Activated CD8-positive, alpha-beta memory T cell treated with anti-CD3 and anti-CD28 coated beads for 36 hours (primary cell): Measurements from ENCODE around the gene MTA1. TPM values are rescaled to one million over a fixed set of nuclear protein-coding genes. Genes with fewer than 3 reads are reported as not detected.

ENCODE experiments used
- CTCF ChIA-PET: fragments of 350-600 bp; sonication (Branson Sonifier 250); formaldehyde crosslinking; loops from one replicate; lab custom pipeline; 2021; ENCODE audit warnings: antibody characterized with exemption; lab: Charles Lee
- POLR2A ChIA-PET: fragments of 350-600 bp; sonication (Branson Sonifier 250); formaldehyde crosslinking; loops from one replicate; lab custom pipeline; 2021; ENCODE audit warnings: antibody characterized with exemption; lab: Charles Lee
- total RNA-seq, 2 experiments: library from RNA; stranded (reverse); gene quantifications; one replicate each; pipeline ENCODE4 v1.2.3, GENCODE V29; 2021

Gene MTA1
- total RNA-seq, 2 experiments from 2014 or later: 147 to 156 TPM

DNA sequence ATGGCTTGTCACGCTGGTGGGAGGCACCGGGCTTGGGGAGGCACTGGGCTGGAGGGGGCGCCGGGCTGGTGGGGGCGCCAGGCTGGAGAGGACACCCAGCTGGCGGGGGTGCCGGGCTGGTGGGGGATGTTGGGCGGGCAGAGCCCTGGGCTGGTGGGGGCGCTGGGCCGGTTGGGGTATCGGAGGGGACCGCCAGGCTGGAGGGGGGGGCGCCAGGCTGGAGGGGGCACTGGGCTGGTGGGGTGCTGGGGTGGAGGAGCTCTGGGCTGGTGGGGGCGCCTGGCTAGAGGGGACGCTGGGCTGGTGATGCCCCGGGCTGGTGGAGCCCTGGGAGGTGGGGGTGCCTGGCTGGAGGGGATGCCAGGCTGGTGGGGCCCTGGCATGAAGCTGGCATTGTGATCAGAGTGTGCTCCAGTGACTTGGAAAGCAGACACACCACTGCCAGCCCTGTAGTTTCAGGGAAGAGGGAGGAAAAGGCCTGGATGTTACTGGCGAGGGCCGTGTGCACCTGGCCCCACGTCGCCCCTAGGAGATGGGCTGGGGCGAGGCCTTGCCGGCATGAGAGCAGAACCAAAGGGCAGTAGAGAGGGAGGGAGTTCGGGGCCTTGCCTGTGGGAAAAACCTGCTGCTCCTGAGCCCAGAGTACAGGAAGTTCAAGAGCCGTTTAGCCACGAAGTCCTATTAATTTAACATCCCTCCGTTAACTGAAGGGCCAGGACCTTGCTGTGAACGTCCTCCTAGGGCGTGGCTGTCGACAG is 84.5 kb downstream of the MTA1 start:
- ChIA-PET POLR2A (interaction anchor here (0.6 kb wide), 1 partner anchor 438 kb away, joined by 3 read pairs; no protein-coding TSS in a partner anchor), CTCF (no interaction called here)

DNA sequence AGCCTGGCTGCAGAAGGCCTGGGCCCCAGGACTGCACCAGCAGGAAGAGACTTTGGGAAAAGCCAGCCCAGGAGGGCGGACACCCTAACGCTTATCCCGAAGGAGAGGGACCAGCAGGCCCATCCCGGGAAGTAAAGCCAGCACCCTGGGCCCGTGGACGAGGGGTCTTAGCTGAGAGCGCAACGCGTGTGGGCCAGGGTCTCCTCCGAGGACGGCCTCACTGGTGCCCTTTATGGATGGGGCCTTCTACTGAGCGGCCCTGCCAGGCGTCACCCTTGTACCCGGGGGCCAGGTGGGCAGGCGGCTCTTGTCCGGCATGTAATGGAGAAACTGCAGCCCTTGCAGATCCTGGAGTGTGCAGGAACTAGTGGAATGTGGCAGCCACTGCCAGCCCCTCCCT is 85.5 kb downstream of the MTA1 start:
- POLR2A ChIA-PET: no interaction called here
- CTCF ChIA-PET: interaction anchor here (0.7 kb wide), 1 partner anchor 32 kb away, joined by 3 read pairs; no protein-coding TSS in a partner anchor

DNA sequence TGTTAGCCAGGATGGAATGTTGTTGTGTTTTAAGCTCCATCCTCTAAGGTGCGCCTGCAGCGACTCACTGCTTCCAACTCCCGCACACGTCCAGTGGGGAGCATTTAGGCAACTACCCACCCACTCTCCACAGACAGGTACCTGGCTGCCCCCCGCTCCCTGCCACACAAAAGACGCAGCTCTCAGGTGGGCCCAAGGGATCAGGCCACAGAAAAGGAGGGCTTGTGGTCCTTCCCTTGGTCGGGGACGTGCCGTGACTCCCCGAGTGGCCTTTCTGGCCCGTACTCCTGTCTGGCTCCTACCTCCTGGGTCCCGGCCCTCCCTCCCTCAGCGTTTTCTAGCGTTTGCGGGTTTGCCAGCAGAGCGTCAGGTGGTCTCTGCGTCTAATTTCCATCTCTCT is 87.6 kb downstream of the MTA1 start:
- POLR2A ChIA-PET: interaction anchor here (0.6 kb wide), 1 partner anchor 21 kb away, joined by 3 read pairs; no protein-coding TSS in a partner anchor
- CTCF ChIA-PET: no interaction called here

DNA sequence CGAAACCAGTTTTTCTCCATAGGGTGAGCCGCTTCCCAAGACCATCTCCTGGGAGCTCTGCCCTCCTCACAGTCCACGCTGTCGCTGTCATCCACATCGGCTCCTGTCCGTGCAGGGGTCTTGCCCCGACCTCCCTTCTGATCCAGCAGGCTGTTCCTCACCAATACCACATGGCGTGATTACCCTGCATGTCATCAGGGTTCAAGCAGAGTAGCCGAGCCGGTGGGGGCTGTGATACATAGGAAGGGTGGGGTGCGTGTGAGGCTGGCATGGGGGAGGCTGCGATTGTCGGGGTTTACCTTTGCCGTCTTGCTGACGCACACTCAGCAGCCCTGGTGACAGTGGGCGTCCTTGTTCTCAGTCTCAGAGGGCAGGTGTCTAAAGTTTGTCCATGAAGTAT is 88.4 kb downstream of the MTA1 start:
- CTCF ChIA-PET: no interaction called here

DNA sequence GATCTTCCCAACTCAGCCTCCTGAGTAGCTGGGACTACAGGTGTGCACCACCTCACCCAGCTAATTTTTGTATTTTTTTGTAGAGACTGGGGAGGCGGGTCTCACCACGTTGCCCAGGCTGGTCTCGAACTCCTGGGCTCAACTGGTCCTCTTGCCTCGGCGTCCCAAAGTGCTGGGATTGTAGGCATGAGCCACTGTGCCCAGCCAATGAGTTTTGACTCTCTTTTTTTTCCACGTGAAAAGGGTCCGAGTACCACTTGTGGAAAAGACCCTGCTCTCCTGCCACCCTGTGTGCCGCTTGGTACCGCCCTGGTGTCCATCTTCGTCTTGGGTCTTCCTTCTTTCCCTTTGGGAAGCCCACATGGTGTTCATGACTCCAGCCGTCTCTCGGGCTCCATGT is 89.0 kb downstream of the MTA1 start:
- CTCF ChIA-PET: no interaction called here
- POLR2A ChIA-PET: no interaction called here

More for the DNA sequence above, 88.4 kb downstream of the MTA1 start:
- POLR2A ChIA-PET: no interaction called here

DNA sequence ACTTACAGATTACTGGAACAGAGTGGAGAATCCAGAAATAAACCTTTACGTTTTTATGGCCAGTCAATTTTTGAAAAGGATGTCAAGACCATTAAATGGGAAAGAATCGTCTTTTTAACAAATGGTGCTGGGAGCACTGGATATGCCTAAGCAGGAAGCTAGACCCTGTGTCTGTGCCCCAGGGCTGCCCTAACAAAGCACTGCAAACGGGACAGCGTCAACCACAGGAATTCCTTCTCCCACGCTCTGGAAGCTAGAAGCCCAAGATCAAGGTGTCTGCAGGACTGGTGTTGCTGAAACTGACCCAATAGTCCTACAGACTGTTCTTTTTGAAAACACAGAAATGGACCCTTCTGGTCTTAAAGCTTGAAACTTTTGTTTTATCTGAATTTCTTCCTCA is 97.5 kb downstream of the MTA1 start:
- POLR2A ChIA-PET: no interaction called here
- CTCF ChIA-PET: interaction anchor here (1.2 kb wide), 1 partner anchor 20 kb away, joined by 3 read pairs; no protein-coding TSS in a partner anchor

DNA sequence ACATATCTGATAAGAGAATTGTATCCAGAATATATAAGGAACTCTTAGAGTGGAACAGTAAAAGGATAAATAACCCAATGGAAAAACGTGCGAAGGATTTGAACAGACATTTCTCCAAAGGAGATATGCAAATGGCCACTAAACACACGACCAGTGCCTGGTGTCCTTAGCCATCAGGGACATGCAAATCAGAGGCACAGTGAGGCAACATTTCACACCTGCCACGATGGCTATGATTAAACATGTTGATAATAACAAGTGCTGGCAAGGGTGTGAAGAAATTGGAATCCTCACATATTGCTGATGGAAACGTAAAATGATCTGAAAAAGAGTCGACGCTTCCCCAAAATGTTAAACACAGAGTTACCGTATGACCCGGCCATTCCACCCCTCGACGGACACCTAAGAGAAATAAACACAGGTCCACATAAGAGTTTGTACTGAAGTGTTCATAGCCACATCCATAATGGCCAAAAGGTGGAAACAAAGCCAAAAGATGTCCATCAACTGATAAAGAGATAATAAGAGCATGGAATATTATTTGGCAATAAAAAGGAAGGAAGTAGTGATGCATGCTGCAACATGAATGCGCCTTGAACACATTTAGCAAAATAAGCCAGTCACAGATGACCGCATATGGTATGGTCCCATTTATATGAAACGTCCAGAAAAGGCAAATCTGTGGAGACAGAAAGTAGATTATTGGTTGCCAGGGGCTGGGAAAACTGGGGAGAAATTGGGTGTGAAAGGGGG is 100.5 kb downstream of the MTA1 start:
- CTCF ChIA-PET: no interaction called here
- POLR2A ChIA-PET: no interaction called here

Other genes with a start within 250 kb of the MTA1 start
- 1 to 10 TPM; 8.4 to 8.5 TPM for gene NUDT14, start 238.5 kb upstream of the MTA1 start, total RNA-seq
- 10 to 100 TPM; 44.7 to 48.3 TPM for gene BTBD6, start 171.3 kb upstream of the MTA1 start, total RNA-seq
- gene BRF1, start 118.8 kb upstream of the MTA1 start, total RNA-seq: 10 to 100 TPM; 27.8 to 29.7 TPM
- gene PACS2, start 105.1 kb upstream of the MTA1 start, total RNA-seq: 10 to 100 TPM; 33.2 to 33.8 TPM
- 1 to 10 TPM in 1 of 2 experiments, under 1 TPM in 1; 0.99 to 2.4 TPM for gene TEX22, start 21.3 kb upstream of the MTA1 start, total RNA-seq
- 1 to 10 TPM; 1.0 to 1.2 TPM for gene CRIP2, start 55.0 kb downstream of the MTA1 start, total RNA-seq
- 100 to 1,000 TPM; 285 to 286 TPM for gene CRIP1, start 67.1 kb downstream of the MTA1 start, total RNA-seq
- 10 to 100 TPM; 45.5 to 46.9 TPM for gene TEDC1, start 71.4 kb downstream of the MTA1 start, total RNA-seq
- gene TMEM121, start 106.8 kb downstream of the MTA1 start, total RNA-seq: 10 to 100 TPM; 16.4 to 18.3 TPM